Thyroid gland (tissue), 4 donors: ENCODE measurements around the gene CRIP1. TPM values are rescaled to one million over a fixed set of nuclear protein-coding genes. Genes with fewer than 3 reads are reported as not detected.

ENCODE experiments used
- DNase-seq, 2 donors: peaks; one replicate each; pipeline ENCODE4 v3.0.0-alpha.2; 2019
- H3K27ac ChIP-seq, 3 donors: fragments of 200-600 bp; sonication (generic); 1 replicate in 2 of 3; 2 replicates in 1 of 3; pipeline ENCODE4 v1.5.1; 2016 to 2019; ENCODE audit warnings: mild to moderate bottlenecking in 1 of 3, moderate library complexity in 1 of 3
- H3K27me3 ChIP-seq: fragments of 200-600 bp; sonication (generic); one replicate; pipeline ENCODE4 v1.5.1; 2019
- H3K36me3 ChIP-seq, 2 donors: fragments of 200-600 bp; sonication (generic); one replicate each; pipeline ENCODE4 v1.5.1; 2016 to 2019
- H3K4me1 ChIP-seq, 2 donors: fragments of 200-600 bp; sonication (generic); one replicate each; pipeline ENCODE4 v1.5.1; 2017 to 2019
- H3K4me3 ChIP-seq, 3 donors: fragments of 200-600 bp; sonication (generic); replicated peaks in 1 of 3; 1 replicate in 2 of 3; 2 replicates in 1 of 3; pipeline ENCODE4 v1.5.1; 2016; ENCODE audit warnings: mild to moderate bottlenecking in 1 of 3
- H3K9me3 ChIP-seq: fragments of 200-600 bp; sonication (generic); one replicate; pipeline ENCODE4 v1.5.1; 2017
- CTCF ChIP-seq, 6 experiments: fragments of 200-600 bp in 3 of 6; fragments of 450-650 bp in 3 of 6; sonication (generic) in 3 of 6; IDR thresholded peaks; one replicate each; pipeline ENCODE4 v1.5.1; 2016 to 2019; ENCODE audit warnings: antibody characterized with exemption in 6 of 6, mild to moderate bottlenecking in 2 of 6, inconsistent platforms in 1 of 6, moderate library complexity in 1 of 6
- POLR2A ChIP-seq, 2 donors: fragments of 450-650 bp; IDR thresholded peaks; one replicate each; pipeline ENCODE4 v1.6.1; 2017; ENCODE audit warnings: antibody characterized with exemption in 2 of 2, mild to moderate bottlenecking in 2 of 2, moderate library complexity in 1 of 2
- WGBS, 2 donors: methylation state at CpG; one replicate each; pipeline ENCODE4 v1.1.5; 2017; 5-methylcytosine and 5-hydroxymethylcytosine counted together
- intact Hi-C: fragments of 100-400 bp; cut with DNase I; formaldehyde crosslinking; loops from one replicate; pipeline ENCODE4 v1.15.1; 2023
- total RNA-seq, 4 donors: library from RNA; depleted of rRNA; stranded (reverse); fragments of >200 nt; gene quantifications; one replicate each; pipeline ENCODE4 v1.2.3, GENCODE V29; 2016

The CRIP1 gene
- total RNA-seq, 4 donors from 2014 or later, result 6.0 to 30.8 (median 18.5) TPM

- WGBS, 2 donors, result 80 to 98% methylated on average over 5 to 6 of the region's 27 CpGs
Measured at GRCh38 chr14:105499256-105500035, 12.8 kb downstream of the CRIP1 start.

GRCh38 chr14:105500036-105500725, 13.5 kb downstream of the CRIP1 start:
- Histone ChIP-seq H3K27ac (no peak overlapping the region), H3K27me3 (no peaks in the 10 kb centered on the region), H3K36me3 (no peaks in the 10 kb centered on the region), H3K4me1 (no peaks in the 10 kb centered on the region), H3K9me3 (no peaks in the 10 kb centered on the region), H3K4me3 (no peak overlapping the region)
- intact Hi-C loops, result no loop called here
- no peak for DNase-seq
- no peak for TF ChIP-seq POLR2A (IDR thresholded peaks at IDR 0.05)
- no peak for TF ChIP-seq CTCF (IDR thresholded peaks at IDR 0.05)
- 81 to 83% methylated on average over 13 to 21 of the region's 21 CpGs for WGBS, 2 donors

More at GRCh38 chr14:105499256-105500035, 12.8 kb downstream of the CRIP1 start:
- Histone ChIP-seq H3K36me3 (no peaks in the 10 kb centered on the region), H3K27me3 (no peaks in the 10 kb centered on the region), H3K4me3 (no peak overlapping the region), H3K9me3 (no peaks in the 10 kb centered on the region), H3K4me1 (no peaks in the 10 kb centered on the region), H3K27ac (no peak overlapping the region)
- DNase-seq, result no peak
- TF ChIP-seq CTCF (IDR thresholded peaks at IDR 0.05) (no peak), POLR2A (IDR thresholded peaks at IDR 0.05) (no peak)
- intact Hi-C loops, result no loop called here

- Histone ChIP-seq H3K36me3 (no peaks in the 10 kb centered on the region), H3K27ac (no peak overlapping the region), H3K27me3 (no peaks in the 10 kb centered on the region), H3K9me3 (no peaks in the 10 kb centered on the region), H3K4me1 (no peaks in the 10 kb centered on the region), H3K4me3 (no peak overlapping the region)
- intact Hi-C loops, result no loop called here
- TF ChIP-seq POLR2A (IDR thresholded peaks at IDR 0.05), result no peak
- no peak for TF ChIP-seq CTCF (IDR thresholded peaks at IDR 0.05)
- DNase-seq, result no peak
- 79% methylated on average over 10 of the region's 10 CpGs for WGBS, 2 donors
Measured at GRCh38 chr14:105500726-105501101, 14.0 kb downstream of the CRIP1 start.

- Histone ChIP-seq H3K4me3 (no peak overlapping the region), H3K27ac (no peak overlapping the region), H3K27me3 (no peaks in the 10 kb centered on the region), H3K4me1 (no peaks in the 10 kb centered on the region), H3K9me3 (no peaks in the 10 kb centered on the region), H3K36me3 (no peaks in the 10 kb centered on the region)
- TF ChIP-seq CTCF (IDR thresholded peaks at IDR 0.05) (no peak), POLR2A (IDR thresholded peaks at IDR 0.05) (no peak)
- DNase-seq, result no peak
- 85 to 87% methylated on average over 13 of the region's 13 CpGs for WGBS, 2 donors
- intact Hi-C loops, result no loop called here
Measured at GRCh38 chr14:105501504-105502291, 15.0 kb downstream of the CRIP1 start.
